ENCODE data around the gene CAMK2D.

GRCh38 chr4:113749178-113749577 lies 12.4 kb downstream of the CAMK2D start:
- TF ChIP-seq CTCF (IDR thresholded peaks at IDR 0.05; ENCODE audit: borderline replicate concordance, extremely low read depth, low read length, poor library complexity, severe bottlenecking): no peak
- no peak for TF ChIP-seq EZH2 (IDR thresholded peaks at IDR 0.05; ENCODE audit: borderline replicate concordance, low read depth, low read length, severe bottlenecking)

Measured in DND-41 (cell line).